Endothelial cell of umbilical vein (primary cell): ENCODE data around the gene DAB2IP. TPM values are rescaled to one million over a fixed set of nuclear protein-coding genes. Genes with fewer than 3 reads are reported as not detected.
A peak's percentile ranks its signal among the peaks of the same experiment; 100 is the strongest.

Experiments used
- BruUV-seq: library from RNA; stranded (reverse); fragments of 400-500 nt; replicated peaks from 2 replicates; lab custom pipeline; 2021; lab: Mats Ljungman, UMichigan
- CTCF ChIA-PET: fragments of 300-600, 350-600 bp; sonication (Branson Sonifier 250); formaldehyde crosslinking; loops from one replicate; lab custom pipeline; 2021; ENCODE audit warnings: antibody characterized with exemption, inconsistent platforms; lab: Charles Lee
- POLR2A ChIA-PET: fragments of 300-600, 350-600 bp; sonication (Branson Sonifier 250); formaldehyde crosslinking; loops from one replicate; lab custom pipeline; 2021; ENCODE audit warnings: antibody characterized with exemption, inconsistent platforms; lab: Charles Lee
- DNase-seq: peaks from one replicate; pipeline ENCODE4 v3.0.0-alpha.2; 2011; ENCODE audit warnings: low read depth, low spot score
- FAIRE-seq: peaks from 2 replicates; lab custom pipeline; 2011; peaks lifted over from hg19 to GRCh38; lab: Jason Lieb, UNC
- H2AFZ ChIP-seq: 2 replicates; pipeline ENCODE4 v1.6.0; 2012; ENCODE audit warnings: low read depth, low read length, control low read depth, inconsistent platforms
- H3K27ac ChIP-seq: 2 replicates; pipeline ENCODE4 v1.5.1; 2011; ENCODE audit warnings: low read depth, mild to moderate bottlenecking, control low read depth, low read length, moderate library complexity; ENCODE audit not compliant: insufficient read depth
- H3K27me3 ChIP-seq, 2 experiments: 2 replicates each; pipeline versions ENCODE4 v1.6.0 to v1.6.1; 2011; ENCODE audit warnings: low read length in 2 of 2, mixed read lengths in 1 of 2; ENCODE audit not compliant: control insufficient read depth in 2 of 2, insufficient read depth in 2 of 2
- H3K36me3 ChIP-seq, 2 experiments: 2 replicates in 1 of 2; 3 replicates in 1 of 2; pipeline ENCODE4 v1.5.1; 2011; ENCODE audit warnings: low read length in 2 of 2, mild to moderate bottlenecking in 1 of 2, moderate library complexity in 1 of 2; ENCODE audit not compliant: control insufficient read depth in 2 of 2, insufficient read depth in 2 of 2; ENCODE audit errors: extremely low read depth in 1 of 2
- H3K4me1 ChIP-seq: 3 replicates; pipeline ENCODE4 v1.5.1; 2011; ENCODE audit warnings: mild to moderate bottlenecking, low read length; ENCODE audit not compliant: control insufficient read depth, insufficient read depth; ENCODE audit errors: extremely low read depth
- H3K4me2 ChIP-seq: 2 replicates; pipeline ENCODE4 v1.6.1; 2011; ENCODE audit warnings: low read length, control low read depth, mixed read lengths; ENCODE audit not compliant: insufficient read depth
- H3K4me3 ChIP-seq, 3 experiments: fragments of 200-600 bp in 1 of 3; sonication (generic), shearing (Covaris generic) in 1 of 3; replicated peaks in 1 of 3; 2 replicates each; pipeline ENCODE4 v1.5.1; 2011 to 2016; ENCODE audit warnings: control low read depth in 3 of 3, low read length in 3 of 3, mild to moderate bottlenecking in 2 of 3, inconsistent platforms in 1 of 3, low read depth in 1 of 3, moderate library complexity in 1 of 3; ENCODE audit not compliant: insufficient read depth in 1 of 3
- H3K79me2 ChIP-seq: 2 replicates; pipeline ENCODE4 v1.6.0; 2012; ENCODE audit warnings: low read length, inconsistent platforms; ENCODE audit not compliant: control insufficient read depth, insufficient read depth
- H3K9ac ChIP-seq: replicated peaks from 2 replicates; pipeline ENCODE3; 2011; ENCODE audit warnings: low read length, control low read depth; ENCODE audit not compliant: insufficient read depth; ENCODE audit errors: extremely low read depth
- H3K9me1 ChIP-seq: replicated peaks from 3 replicates; pipeline ENCODE4 v1.6.0; 2011; ENCODE audit warnings: mild to moderate bottlenecking, low read length; ENCODE audit not compliant: control insufficient read depth, insufficient read depth; ENCODE audit errors: extremely low read depth
- H3K9me3 ChIP-seq: replicated peaks from 2 replicates; pipeline ENCODE4 v1.5.1; 2012; ENCODE audit warnings: low read length, inconsistent platforms; ENCODE audit not compliant: control insufficient read depth, insufficient read depth
- H4K20me1 ChIP-seq: replicated peaks from 2 replicates; pipeline ENCODE3; 2011; ENCODE audit warnings: mild to moderate bottlenecking, low read length; ENCODE audit not compliant: control insufficient read depth, insufficient read depth; ENCODE audit errors: extremely low read depth
- CTCF ChIP-seq, 2 donors: IDR thresholded peaks; 1 replicate in 1 of 2; 2 replicates in 1 of 2; pipeline ENCODE4 v1.5.1; 2011; ENCODE audit warnings: low read length in 2 of 2, mild to moderate bottlenecking in 2 of 2, moderate library complexity in 2 of 2, control low read depth in 1 of 2, inconsistent platforms in 1 of 2, low read depth in 1 of 2; ENCODE audit not compliant: insufficient read depth in 1 of 2; ENCODE audit errors: extremely low read depth in 1 of 2
- EZH2 ChIP-seq: IDR thresholded peaks from 2 replicates; pipeline ENCODE4 v1.6.1; 2012; ENCODE audit warnings: borderline replicate concordance, low read depth, mild to moderate bottlenecking, moderate library complexity, low read length, inconsistent platforms; ENCODE audit not compliant: severe bottlenecking
- FOS ChIP-seq: IDR thresholded peaks from 2 replicates; pipeline ENCODE4 v1.6.1; 2011; ENCODE audit warnings: mild to moderate bottlenecking, low read length, moderate library complexity, borderline replicate concordance; ENCODE audit not compliant: insufficient read depth
- GATA2 ChIP-seq: IDR thresholded peaks from 2 replicates; pipeline ENCODE4 v1.7.0; 2011; ENCODE audit warnings: low read depth, mild to moderate bottlenecking, moderate library complexity, mixed read lengths, low read length; ENCODE audit not compliant: insufficient read length, insufficient read depth
- JUN ChIP-seq: IDR thresholded peaks from 2 replicates; pipeline ENCODE4 v1.6.1; 2011; ENCODE audit warnings: borderline replicate concordance, low read depth; ENCODE audit not compliant: insufficient read length, insufficient read depth
- MAX ChIP-seq: IDR thresholded peaks from 2 replicates; pipeline ENCODE4 v1.6.1; 2011; ENCODE audit not compliant: insufficient read depth, insufficient read length
- MYC ChIP-seq: IDR thresholded peaks from one replicate; pipeline ENCODE4 v1.6.1; 2011; ENCODE audit warnings: mild to moderate bottlenecking, low read depth, low read length
- POLR2A ChIP-seq: IDR thresholded peaks from 2 replicates; pipeline ENCODE4 v1.6.1; 2012; ENCODE audit warnings: low read depth, mild to moderate bottlenecking, control low read depth, low read length
- POLR2AphosphoS5 ChIP-seq: IDR thresholded peaks from 2 replicates; pipeline ENCODE4 v1.6.1; 2012; ENCODE audit warnings: low read depth, mild to moderate bottlenecking, control low read depth, low read length, moderate library complexity; ENCODE audit not compliant: insufficient read depth
- dilution Hi-C: fragments of 300-500 bp; cut with MboI; formaldehyde crosslinking; loops from one replicate; pipeline ENCODE4 v1.15.0; 2019; ENCODE audit warnings: low sequenced_read_pairs; ENCODE audit not compliant: extremely low pct_ligation_motif_present
- intact Hi-C: fragments of 100-400 bp; cut with micrococcal nuclease; formaldehyde crosslinking; loops from one replicate; pipeline ENCODE4 v1.10.0; 2022
- polyA plus RNA-seq, 4 experiments: library from polyadenylated mRNA; depleted of rRNA in 3 of 4; stranded (reverse) in 3 of 4; unstranded in 1 of 4; fragments of >200 nt; gene quantifications; 2 replicates each; pipeline versions ENCODE4 v1.2.1 to v1.2.3, GENCODE V29; 2011 to 2012; ENCODE audit warnings: missing spikeins in 1 of 4
- total RNA-seq: library from RNA; stranded (reverse); gene quantifications from 2 replicates; pipeline ENCODE4 v1.2.3, GENCODE V29; 2021

DAB2IP gene
- total and polyA plus RNA-seq, 2 donors (not counting 3 experiments of a cell fraction or from before 2014, with no cell fraction given), result 29.2 to 53.6 TPM

GRCh38 chr9:121636341-121636865 lies 15.0 kb upstream of the DAB2IP start:
- no peaks in the 10 kb centered on the region for H3K36me3 ChIP-seq
- TF ChIP-seq MYC (no peak), JUN (no peak), CTCF (IDR thresholded peaks at IDR 0.05; ENCODE audit: extremely low read depth in 1 of 2, insufficient read depth in 1 of 2, low read depth in 1 of 2, low read length in 2 of 2) (no peak), FOS (no peak), POLR2AphosphoS5 (no peak), MAX (no peak), EZH2 (no peak), POLR2A (no peak), GATA2 (no peak)
- no peaks in the 10 kb centered on the region for H3K9me3 ChIP-seq
- H3K4me1 ChIP-seq, result peaks cover 17% of the 10 kb centered on the region
- POLR2A ChIA-PET, result no interaction called here
- peak overlapping the region; percentile 11 for H2AFZ ChIP-seq
- CTCF ChIA-PET, result interaction anchor here (1.0 to 8.2 kb wide), 8 partner anchors 8 to 90 kb away, joined by 3 to 143 read pairs (median 6); no protein-coding TSS in a partner anchor
- intact Hi-C loops (loop anchor here (1.0 kb wide), 1 partner anchor 86 kb away; no protein-coding TSS in a partner anchor), dilution Hi-C loops (no loop called here)
- no peak overlapping the region for H3K4me2 ChIP-seq
- FAIRE-seq (peak; percentile 85), DNase-seq (peak; percentile 65)
- no peaks in the 10 kb centered on the region for H3K9me1 ChIP-seq
- H3K27ac ChIP-seq, result no peak overlapping the region
- H3K9ac ChIP-seq, result no peak overlapping the region
- no peak overlapping the region for H3K4me3 ChIP-seq
- no TSS peak for BruUV-seq
- H3K79me2 ChIP-seq, result no peaks in the 10 kb centered on the region
- no peaks in the 10 kb centered on the region for H3K27me3 ChIP-seq
- no peaks in the 10 kb centered on the region for H4K20me1 ChIP-seq
